Mesenchymal stem cell (in vitro differentiated cells and primary cell): ENCODE results near the gene PCDH11Y.
"Not testable (repeated sequence)": the region's sequence is repeated elsewhere in the genome, so short reads cannot be mapped to it uniquely, and the experiment has no call there.

Experiments
- DNase-seq: peaks from one replicate; pipeline ENCODE4 v3.0.0-alpha.2; 2013
- H2AFZ ChIP-seq: one replicate; pipeline ENCODE4 v1.6.1; 2013; ENCODE audit warnings: low read depth, mild to moderate bottlenecking, control low read depth, inconsistent platforms, low read length, moderate library complexity
- H2AK5ac ChIP-seq: 2 replicates; pipeline ENCODE4 v1.6.1; 2013; ENCODE audit warnings: low read length, moderate library complexity, mild to moderate bottlenecking, inconsistent platforms; ENCODE audit not compliant: severe bottlenecking
- H2BK120ac ChIP-seq: one replicate; pipeline ENCODE4 v1.6.1; 2013; ENCODE audit warnings: low read depth, mild to moderate bottlenecking, inconsistent platforms, low read length, moderate library complexity
- H2BK12ac ChIP-seq, 2 experiments: one replicate each; pipeline ENCODE4 v1.6.1; 2013; ENCODE audit warnings: inconsistent platforms in 2 of 2, low read length in 2 of 2, mild to moderate bottlenecking in 2 of 2, moderate library complexity in 2 of 2, control low read depth in 1 of 2
- H2BK15ac ChIP-seq: one replicate; pipeline ENCODE4 v1.6.1; 2013; ENCODE audit warnings: mild to moderate bottlenecking, low read depth, inconsistent platforms; ENCODE audit not compliant: poor library complexity, severe bottlenecking
- H2BK5ac ChIP-seq: 2 replicates; pipeline ENCODE4 v1.6.1; 2013; ENCODE audit warnings: low read depth, mild to moderate bottlenecking, low read length, control low read depth, inconsistent platforms; ENCODE audit not compliant: poor library complexity, severe bottlenecking
- H3K14ac ChIP-seq, 2 experiments: one replicate each; pipeline ENCODE4 v1.6.1; 2013; ENCODE audit warnings: inconsistent platforms in 2 of 2, low read length in 2 of 2, control low read depth in 1 of 2, mild to moderate bottlenecking in 1 of 2, moderate library complexity in 1 of 2
- H3K18ac ChIP-seq, 2 experiments: one replicate each; pipeline ENCODE4 v1.6.1; 2013; ENCODE audit warnings: inconsistent platforms in 2 of 2, low read length in 2 of 2, control low read depth in 1 of 2, low read depth in 1 of 2, mild to moderate bottlenecking in 1 of 2
- H3K23ac ChIP-seq, 2 experiments: one replicate each; pipeline ENCODE4 v1.6.1; 2013; ENCODE audit warnings: inconsistent platforms in 2 of 2, low read length in 2 of 2, mild to moderate bottlenecking in 2 of 2, moderate library complexity in 2 of 2, control low read depth in 1 of 2
- H3K27ac ChIP-seq: 2 replicates; pipeline ENCODE4 v1.5.1; 2013; ENCODE audit warnings: mild to moderate bottlenecking, moderate library complexity, low read length, control low read depth, inconsistent platforms; ENCODE audit not compliant: poor library complexity, severe bottlenecking
- H3K27me3 ChIP-seq, 2 experiments: 2 replicates each; pipeline versions ENCODE4 v1.6.1 to v1.7.0; 2013; ENCODE audit warnings: low read length in 2 of 2, mild to moderate bottlenecking in 2 of 2, moderate library complexity in 2 of 2, control low read depth in 1 of 2, inconsistent platforms in 1 of 2; ENCODE audit not compliant: control insufficient read depth in 1 of 2, insufficient read depth in 1 of 2
- H3K36me3 ChIP-seq, 2 experiments: 2 replicates each; pipeline versions ENCODE4 v1.6.1 to v1.7.0; 2013; ENCODE audit warnings: low read length in 2 of 2, control low read depth in 1 of 2, inconsistent platforms in 1 of 2, low read depth in 1 of 2, mild to moderate bottlenecking in 1 of 2; ENCODE audit not compliant: insufficient read depth in 2 of 2, control insufficient read depth in 1 of 2
- H3K4ac ChIP-seq, 2 experiments: one replicate each; pipeline ENCODE4 v1.6.1; 2013; ENCODE audit warnings: inconsistent platforms in 2 of 2, low read length in 2 of 2, mild to moderate bottlenecking in 2 of 2, moderate library complexity in 2 of 2, control low read depth in 1 of 2, low read depth in 1 of 2
- H3K4me1 ChIP-seq: 2 replicates; pipeline ENCODE4 v1.6.1; 2013; ENCODE audit warnings: low read depth, low read length, control low read depth; ENCODE audit not compliant: control insufficient read depth, insufficient read depth
- H3K4me2 ChIP-seq: 2 replicates; pipeline ENCODE4 v1.6.1; 2013; ENCODE audit warnings: low read length, mild to moderate bottlenecking, inconsistent platforms; ENCODE audit not compliant: poor library complexity, severe bottlenecking
- H3K4me3 ChIP-seq, 2 experiments: 2 replicates each; pipeline versions ENCODE4 v1.5.1 to v1.7.0; 2013; ENCODE audit warnings: low read length in 2 of 2, mild to moderate bottlenecking in 2 of 2, control low read depth in 1 of 2, low read depth in 1 of 2; ENCODE audit not compliant: insufficient read depth in 1 of 2
- H3K79me1 ChIP-seq: replicated peaks from 2 replicates; pipeline ENCODE4 v1.6.1; 2013; ENCODE audit warnings: mild to moderate bottlenecking, control low read depth, low read length, inconsistent platforms; ENCODE audit not compliant: poor library complexity, severe bottlenecking
- H3K9ac ChIP-seq: 2 replicates; pipeline ENCODE4 v1.7.0; 2013; ENCODE audit warnings: mild to moderate bottlenecking, low read length, moderate library complexity
- H3K9me3 ChIP-seq: 2 replicates; pipeline ENCODE4 v1.7.0; 2013; ENCODE audit warnings: mild to moderate bottlenecking, low read length; ENCODE audit not compliant: control insufficient read depth
- H4K8ac ChIP-seq: one replicate; pipeline ENCODE4 v1.6.1; 2013; ENCODE audit warnings: inconsistent platforms, mild to moderate bottlenecking, low read length, moderate library complexity
- H4K91ac ChIP-seq: one replicate; pipeline ENCODE4 v1.6.1; 2013; ENCODE audit warnings: mild to moderate bottlenecking, low read length, inconsistent platforms
- WGBS: methylation state at CpG from one replicate; pipeline ENCODE4 v1.1.7; 2013; ENCODE audit warnings: mixed read lengths; 5-methylcytosine and 5-hydroxymethylcytosine counted together

PCDH11Y gene

GRCh38 chrY:5638589-5638988, 638.5 kb downstream of the PCDH11Y start:
- H3K79me1 ChIP-seq, H2BK12ac ChIP-seq, H3K27me3 ChIP-seq, H3K9me3 ChIP-seq, H4K8ac ChIP-seq, H3K4me2 ChIP-seq, H2AFZ ChIP-seq, H4K91ac ChIP-seq, DNase-seq, H3K27ac ChIP-seq, H3K4me1 ChIP-seq, H3K4ac ChIP-seq, H3K4me3 ChIP-seq, H3K14ac ChIP-seq, H2AK5ac ChIP-seq, H2BK5ac ChIP-seq, H3K23ac ChIP-seq, H2BK120ac ChIP-seq, H3K36me3 ChIP-seq, H3K18ac ChIP-seq, H3K9ac ChIP-seq, H2BK15ac ChIP-seq: not testable (repeated sequence)
- no CpG with 5 or more reads among the region's 2 CpGs for WGBS

GRCh38 chrY:5679265-5679664, 679.2 kb downstream of the PCDH11Y start:
- H3K27ac ChIP-seq, H3K79me1 ChIP-seq, H3K27me3 ChIP-seq, H3K9me3 ChIP-seq, H3K9ac ChIP-seq, H2BK5ac ChIP-seq, H3K4me2 ChIP-seq, H3K4me3 ChIP-seq, H4K91ac ChIP-seq, H4K8ac ChIP-seq, H2AK5ac ChIP-seq, H3K36me3 ChIP-seq, H3K23ac ChIP-seq, DNase-seq, H3K14ac ChIP-seq, H2BK15ac ChIP-seq, H2AFZ ChIP-seq, H2BK120ac ChIP-seq, H3K4ac ChIP-seq, H3K18ac ChIP-seq, H2BK12ac ChIP-seq, H3K4me1 ChIP-seq: not testable (repeated sequence)
- no CpG with 5 or more reads among the region's 2 CpGs for WGBS

GRCh38 chrY:5708727-5709126, 708.6 kb downstream of the PCDH11Y start:
- not testable (repeated sequence) for H3K4me1 ChIP-seq, H4K91ac ChIP-seq, H3K9me3 ChIP-seq, H2BK15ac ChIP-seq, H3K4ac ChIP-seq, H2BK12ac ChIP-seq, H2BK5ac ChIP-seq, H2AFZ ChIP-seq, H3K14ac ChIP-seq, H3K27ac ChIP-seq, H2AK5ac ChIP-seq, H3K9ac ChIP-seq, H3K4me3 ChIP-seq, H3K27me3 ChIP-seq, DNase-seq, H2BK120ac ChIP-seq, H4K8ac ChIP-seq, H3K18ac ChIP-seq, H3K4me2 ChIP-seq, H3K36me3 ChIP-seq, H3K23ac ChIP-seq, H3K79me1 ChIP-seq
- no CpG with 5 or more reads among the region's 5 CpGs for WGBS

- DNase-seq, H4K91ac ChIP-seq, H2BK12ac ChIP-seq, H3K4ac ChIP-seq, H2AK5ac ChIP-seq, H3K9ac ChIP-seq, H3K14ac ChIP-seq, H3K4me3 ChIP-seq, H2AFZ ChIP-seq, H3K9me3 ChIP-seq, H3K4me1 ChIP-seq, H3K23ac ChIP-seq, H2BK15ac ChIP-seq, H2BK5ac ChIP-seq, H4K8ac ChIP-seq, H3K79me1 ChIP-seq, H3K27ac ChIP-seq, H2BK120ac ChIP-seq, H3K4me2 ChIP-seq, H3K27me3 ChIP-seq, H3K18ac ChIP-seq, H3K36me3 ChIP-seq: not testable (repeated sequence)
- WGBS, result no CpG with 5 or more reads among the region's 1 CpG
Observed at GRCh38 chrY:5709788-5710381, 709.8 kb downstream of the PCDH11Y start.
